ENCODE data around the gene RSBN1. TPM values are rescaled to one million over a fixed set of nuclear protein-coding genes. Genes with fewer than 3 reads are reported as not detected.

Gene RSBN1
- total RNA-seq, 1 donor from 2014 or later: 26.8 TPM

GRCh38 chr1:113804421-113805255 lies 7.6 kb downstream of the RSBN1 start:
- no peak overlapping the region for H3K27ac Mint-ChIP-seq (ENCODE audit: unreplicated experiment)
- no peak for DNase-seq (ENCODE audit: low read depth, low spot score)
- no peak for TF ChIP-seq CTCF (conservative IDR thresholded peaks at IDR 0.05)
- H3K27me3 Mint-ChIP-seq (ENCODE audit: low read depth): no peaks in the 10 kb centered on the region
- H3K4me3 Mint-ChIP-seq: no peak overlapping the region
- H3K9me3 Mint-ChIP-seq: peaks cover 2% of the 10 kb centered on the region
- peaks cover 13% of the 10 kb centered on the region for H3K36me3 Mint-ChIP-seq (ENCODE audit: low read depth)
- peaks cover 19% of the 10 kb centered on the region for H3K4me1 Mint-ChIP-seq

GRCh38 chr1:113802367-113803007 lies 9.8 kb downstream of the RSBN1 start:
- no peaks in the 10 kb centered on the region for H3K9me3 Mint-ChIP-seq
- H3K27ac Mint-ChIP-seq (ENCODE audit: unreplicated experiment): no peak overlapping the region
- TF ChIP-seq CTCF (conservative IDR thresholded peaks at IDR 0.05): no peak
- no peaks in the 10 kb centered on the region for H3K27me3 Mint-ChIP-seq (ENCODE audit: low read depth)
- no peak overlapping the region for H3K4me3 Mint-ChIP-seq
- peaks cover 11% of the 10 kb centered on the region for H3K36me3 Mint-ChIP-seq (ENCODE audit: low read depth)
- no peak for DNase-seq (ENCODE audit: low read depth, low spot score)
- H3K4me1 Mint-ChIP-seq: peaks cover 7% of the 10 kb centered on the region

GRCh38 chr1:113800487-113800886 lies 11.8 kb downstream of the RSBN1 start:
- H3K4me1 Mint-ChIP-seq: peaks cover 7% of the 10 kb centered on the region
- H3K36me3 Mint-ChIP-seq (ENCODE audit: low read depth): peaks cover 11% of the 10 kb centered on the region
- no peak for TF ChIP-seq CTCF (conservative IDR thresholded peaks at IDR 0.05)
- no peaks in the 10 kb centered on the region for H3K27me3 Mint-ChIP-seq (ENCODE audit: low read depth)
- H3K9me3 Mint-ChIP-seq: no peaks in the 10 kb centered on the region
- DNase-seq (ENCODE audit: low read depth, low spot score): no peak
- no peak overlapping the region for H3K4me3 Mint-ChIP-seq
- no peak overlapping the region for H3K27ac Mint-ChIP-seq (ENCODE audit: unreplicated experiment)

- no peak for TF ChIP-seq CTCF (conservative IDR thresholded peaks at IDR 0.05)
- DNase-seq (ENCODE audit: low read depth, low spot score): no peak
- Mint-ChIP-seq H3K4me3 (no peak overlapping the region), H3K36me3 (ENCODE audit: low read depth) (peaks cover 18% of the 10 kb centered on the region), H3K27me3 (ENCODE audit: low read depth) (no peaks in the 10 kb centered on the region), H3K9me3 (no peaks in the 10 kb centered on the region), H3K4me1 (no peaks in the 10 kb centered on the region), H3K27ac (ENCODE audit: unreplicated experiment) (no peak overlapping the region)
Measured at GRCh38 chr1:113797472-113797871, 14.8 kb downstream of the RSBN1 start.

- Mint-ChIP-seq H3K27ac (ENCODE audit: unreplicated experiment) (no peak overlapping the region), H3K27me3 (ENCODE audit: low read depth) (no peaks in the 10 kb centered on the region)
Measured at GRCh38 chr1:113793878-113794834, 18.1 kb downstream of the RSBN1 start.

More at GRCh38 chr1:113793878-113794834, 18.1 kb downstream of the RSBN1 start:
- Mint-ChIP-seq H3K4me3 (no peak overlapping the region), H3K36me3 (ENCODE audit: low read depth) (peaks cover 21% of the 10 kb centered on the region), H3K4me1 (no peaks in the 10 kb centered on the region), H3K9me3 (no peaks in the 10 kb centered on the region)
- DNase-seq (ENCODE audit: low read depth, low spot score): no peak
- no peak for TF ChIP-seq CTCF (conservative IDR thresholded peaks at IDR 0.05)
